Measurements from ENCODE around the gene LGALS8. TPM values are rescaled to one million over a fixed set of nuclear protein-coding genes. Genes with fewer than 3 reads are reported as not detected.
A peak's percentile ranks its signal among the peaks of the same experiment; 100 is the strongest.
"Not testable (repeated sequence)": the region's sequence is repeated elsewhere in the genome, so short reads cannot be mapped to it uniquely, and the experiment has no call there.

Gene LGALS8
- 10 to 100 TPM; 16.2 to 39.7 (median 22.9) TPM for polyA plus RNA-seq

DNA sequence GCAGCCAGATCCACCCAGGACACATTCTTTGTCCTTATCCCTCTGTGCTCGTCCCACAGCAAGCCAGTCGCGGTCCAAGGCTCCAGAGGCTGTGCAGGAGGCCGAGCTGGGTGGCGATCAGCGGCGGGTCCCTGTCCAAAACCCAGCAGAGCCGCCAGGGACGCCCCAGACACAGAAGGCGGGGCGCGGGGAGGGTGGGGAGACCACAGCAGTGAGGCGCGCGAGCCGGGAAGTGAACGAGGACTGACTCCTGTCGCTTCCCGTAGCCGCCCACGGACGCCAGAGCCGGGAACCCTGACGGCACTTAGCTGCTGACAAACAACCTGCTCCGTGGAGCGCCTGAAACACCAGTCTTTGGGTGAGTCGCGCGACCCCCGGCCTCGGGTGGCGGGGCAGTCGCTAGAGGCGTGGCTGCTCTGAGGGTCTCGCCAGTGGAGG is at the start of gene LGALS8:
Gene LGALS8 (plus strand): TSS at position 279 of the 438 bp plus-strand sequence. CDS start 2,089 bp downstream, outside the sequence.
- WGBS, 3 donors: 0 to 3% (median 1%) methylated on average over 34 to 35 of the region's 35 CpGs
- H3K27ac ChIP-seq (ENCODE audit: low read depth, low read length): peak within 1 kb of the TSS; percentile 70

DNA sequence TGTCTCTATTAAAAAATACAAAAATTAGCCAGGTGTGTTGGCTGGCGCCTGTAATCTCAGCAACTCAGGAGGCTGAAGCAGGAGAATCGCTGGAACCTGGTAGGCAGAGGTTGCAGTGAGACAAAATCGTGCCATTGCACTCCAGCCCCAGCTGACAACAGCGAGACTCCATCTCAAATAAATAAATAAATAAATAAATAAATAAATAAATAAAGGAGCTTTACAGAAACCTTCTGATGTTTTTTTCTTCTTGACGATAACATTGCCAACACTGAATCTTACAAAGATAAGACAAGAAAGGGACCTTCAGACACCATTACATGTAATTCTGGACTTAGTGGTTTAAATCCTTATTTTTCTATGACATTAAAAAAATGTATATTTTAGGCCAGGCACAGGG is 47.8 kb upstream of the LGALS8 start:
- no peak overlapping the region for H3K27ac ChIP-seq (ENCODE audit: low read depth, low read length)
- WGBS, 3 donors: 91 to 96% (median 94%) methylated on average over 5 of the region's 5 CpGs

DNA sequence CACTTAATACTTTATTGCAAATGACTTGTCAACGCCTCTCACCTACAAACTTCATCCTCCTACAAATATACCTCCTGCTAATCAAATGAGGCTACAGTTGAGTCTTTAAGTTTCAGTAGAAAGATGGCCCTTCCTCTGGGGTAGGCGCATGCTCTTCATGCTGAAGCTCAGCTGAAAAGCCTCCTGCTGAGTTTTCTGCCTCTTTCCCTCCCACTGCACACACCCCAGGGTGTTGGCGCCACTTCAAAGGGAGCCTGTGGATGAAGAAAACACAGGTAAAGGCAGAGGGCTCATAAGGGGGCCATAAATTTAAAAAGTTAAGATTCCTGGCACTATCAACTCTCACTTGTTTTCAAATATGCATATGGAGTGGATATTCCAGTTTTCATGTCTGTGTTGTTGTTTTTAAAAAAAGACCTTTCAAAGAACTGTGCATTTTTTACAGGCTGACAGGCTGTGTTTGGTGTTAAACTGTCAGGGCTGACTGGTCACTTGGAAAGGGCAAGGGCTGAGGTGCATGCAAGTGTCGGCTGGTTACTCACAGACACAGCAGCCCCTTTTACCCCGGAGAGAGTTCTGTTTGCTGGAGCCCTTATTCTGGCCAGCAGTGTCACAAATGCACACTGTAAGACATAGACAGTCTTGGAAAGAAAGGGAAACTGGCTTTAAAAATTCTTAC is 42.9 kb upstream of the LGALS8 start:
- 64 to 74% (median 65%) methylated on average over 5 of the region's 5 CpGs for WGBS, 3 donors
- H3K27ac ChIP-seq (ENCODE audit: low read depth, low read length): no peak overlapping the region

DNA sequence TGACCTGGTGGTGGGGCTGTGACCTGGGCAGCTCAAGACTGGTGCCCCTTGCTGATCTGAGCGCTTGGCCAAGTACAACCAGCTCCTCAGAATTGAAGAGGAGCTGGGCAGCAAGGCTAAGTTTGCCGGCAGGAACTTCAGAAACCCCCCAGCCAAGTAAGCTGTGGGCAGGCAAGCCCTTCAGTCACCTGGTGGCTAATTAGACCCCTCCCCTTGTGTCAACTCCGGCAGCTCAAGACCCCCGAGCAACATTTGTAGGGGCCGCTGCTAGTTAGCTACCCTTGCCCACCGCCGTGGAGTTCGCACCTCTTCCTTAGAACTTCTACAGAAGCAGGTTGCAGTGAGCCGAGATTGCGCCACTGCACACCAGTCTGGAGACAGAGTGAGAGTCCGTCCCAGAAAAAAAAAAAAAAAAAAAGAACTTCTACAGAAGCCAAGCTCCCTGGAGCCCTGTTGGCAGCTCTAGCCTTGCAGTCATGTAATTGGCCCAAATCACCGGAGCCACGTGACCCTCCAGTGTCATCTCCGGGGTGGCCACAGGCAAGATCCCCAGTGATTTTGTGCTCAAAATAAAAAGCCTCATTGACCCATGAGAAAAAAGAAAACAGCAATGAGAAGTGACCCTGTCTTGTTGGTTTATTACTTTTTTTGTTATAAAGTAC is 39.3 kb upstream of the LGALS8 start:
- WGBS, 3 donors: 82 to 92% (median 87%) methylated on average over 14 of the region's 14 CpGs
- no peak overlapping the region for H3K27ac ChIP-seq (ENCODE audit: low read depth, low read length)

DNA sequence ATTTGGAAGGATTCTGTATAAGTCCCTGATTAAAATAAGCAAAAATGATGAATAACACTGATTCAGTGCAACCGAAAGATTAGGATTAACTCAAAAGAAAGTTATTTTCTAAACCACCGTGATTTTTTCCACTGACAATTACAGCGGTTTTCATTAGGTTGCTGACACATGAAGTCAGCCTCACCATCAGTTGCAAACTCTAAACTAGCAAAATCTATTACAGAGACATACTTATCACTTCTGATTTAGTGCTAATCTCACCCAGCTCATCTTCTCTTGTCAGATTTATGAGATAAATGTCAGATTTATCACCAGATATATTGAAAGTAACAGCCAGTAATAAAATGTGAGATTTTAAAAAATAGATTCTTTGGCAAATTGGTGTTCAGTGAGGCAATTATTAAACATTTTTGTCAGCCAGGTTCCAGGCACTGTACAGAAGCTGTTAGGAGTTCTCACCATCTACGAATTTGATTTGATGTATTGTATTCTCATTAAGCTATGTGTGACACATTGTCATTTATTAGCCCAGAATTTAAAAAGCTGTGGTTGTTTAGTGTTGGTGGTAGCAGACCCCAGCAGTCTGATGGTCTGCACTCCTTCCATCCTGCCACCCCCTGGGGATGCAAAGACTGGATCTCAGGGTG is 37.3 kb upstream of the LGALS8 start:
- H3K27ac ChIP-seq (ENCODE audit: low read depth, low read length): no peak overlapping the region
- WGBS, 3 donors: 64 to 73% (median 66%) methylated on average over 4 of the region's 4 CpGs

DNA sequence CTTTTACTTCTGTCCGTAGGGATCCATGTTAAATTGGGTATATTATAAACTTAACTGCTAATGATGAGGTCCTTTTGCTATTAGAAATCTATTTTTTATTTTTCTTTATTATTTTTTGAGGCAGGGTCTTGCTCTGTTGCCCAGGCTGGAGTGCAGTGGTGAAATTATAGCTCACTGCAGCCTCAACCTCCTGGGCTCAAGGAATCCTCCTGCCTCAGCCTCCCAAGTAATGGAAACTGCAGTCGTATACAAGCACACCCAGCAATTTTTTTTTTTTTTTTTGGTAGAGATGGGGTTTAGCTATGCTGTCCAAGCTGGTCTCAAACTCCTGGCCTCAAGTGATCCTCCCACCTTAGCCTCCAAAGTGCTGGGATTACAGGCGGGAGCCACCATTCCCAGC is 34.6 kb upstream of the LGALS8 start:
- not testable (repeated sequence) for H3K27ac ChIP-seq (ENCODE audit: low read depth, low read length)
- 88 to 93% (median 93%) methylated on average over 3 of the region's 3 CpGs for WGBS, 3 donors

DNA sequence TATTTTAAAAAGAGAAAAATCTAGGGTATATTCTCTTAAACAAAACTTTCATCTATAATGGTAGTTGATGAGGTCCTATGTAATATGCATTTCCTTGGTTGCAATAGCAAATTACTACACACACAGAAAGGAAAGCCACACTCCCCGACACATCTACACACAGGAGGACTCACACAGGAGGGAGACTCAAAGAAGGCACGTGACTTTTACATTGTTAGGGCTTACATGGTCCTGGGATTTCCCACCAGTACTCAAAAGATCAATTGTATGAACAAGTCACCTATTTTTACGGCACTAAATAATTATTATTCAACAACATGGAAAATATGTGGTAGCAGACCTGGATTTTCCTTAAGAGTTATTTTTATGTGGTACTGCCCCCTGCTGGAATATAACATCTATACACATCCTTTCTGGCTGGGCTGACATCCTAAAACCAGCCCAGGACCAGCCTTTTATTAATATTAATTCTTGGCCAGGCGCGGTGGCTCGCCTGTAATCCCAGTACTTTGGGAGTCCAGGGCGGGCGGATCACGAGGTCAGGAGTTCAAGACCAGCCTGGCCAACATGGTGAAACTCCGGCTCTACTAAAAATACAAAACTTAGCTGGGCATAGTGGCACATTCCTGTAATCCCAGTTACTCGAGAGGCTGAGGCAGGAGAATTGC is 33.9 kb upstream of the LGALS8 start:
- 24 to 37% (median 27%) methylated on average over 11 of the region's 11 CpGs for WGBS, 3 donors
- no peak overlapping the region for H3K27ac ChIP-seq (ENCODE audit: low read depth, low read length)

DNA sequence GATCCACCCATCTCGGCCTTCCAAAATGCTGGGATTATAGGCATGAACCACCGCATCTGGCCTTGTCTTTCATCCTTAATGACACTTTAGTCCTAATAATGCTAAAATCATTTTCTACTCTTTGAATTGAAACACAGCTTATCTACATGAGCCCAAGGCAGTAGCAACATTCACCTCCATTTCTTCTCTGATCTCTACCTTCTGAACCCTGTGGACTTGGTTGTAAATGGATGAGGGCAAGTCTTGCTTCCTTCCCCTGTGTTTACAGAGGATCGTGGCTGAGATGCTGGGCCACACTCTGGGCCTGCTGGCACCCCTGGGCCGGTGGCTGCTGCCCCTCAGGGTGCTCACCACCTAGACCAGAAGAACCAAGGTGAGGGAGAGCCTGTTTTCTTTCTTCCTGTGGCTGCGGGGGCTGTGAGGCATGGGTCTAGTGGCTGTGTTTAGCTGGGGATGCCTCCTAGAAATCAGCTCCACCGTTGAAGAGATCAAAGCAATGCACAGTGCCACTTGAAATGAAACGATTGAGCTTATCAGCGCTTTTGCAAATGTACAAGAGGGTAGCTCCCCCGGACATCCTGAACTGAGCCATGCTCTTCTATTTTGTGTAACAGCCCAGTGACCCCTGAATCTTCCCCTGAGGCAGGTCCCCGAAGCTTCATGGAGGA is 32.2 kb upstream of the LGALS8 start:
- H3K27ac ChIP-seq (ENCODE audit: low read depth, low read length): no peak overlapping the region
- 69 to 74% (median 73%) methylated on average over 10 of the region's 10 CpGs for WGBS, 3 donors

DNA sequence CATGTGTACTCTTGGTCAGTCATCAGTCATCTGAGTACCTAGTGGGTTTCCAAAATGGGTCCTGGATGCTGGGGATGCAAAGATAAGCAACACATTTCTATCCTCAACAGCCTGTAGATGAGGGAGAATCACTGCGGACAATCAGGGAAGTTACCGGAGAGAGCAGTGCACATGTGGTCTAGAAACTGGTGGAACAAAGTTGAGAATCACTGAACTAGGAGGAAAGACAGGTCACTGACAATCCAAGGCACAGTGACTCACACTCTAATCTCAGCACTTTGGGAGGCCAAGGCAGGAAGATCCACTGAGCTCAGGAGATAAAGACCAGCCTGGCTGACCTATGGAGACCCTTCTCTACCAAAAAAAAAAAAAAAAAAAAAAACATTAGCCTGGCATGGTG is 31.4 kb upstream of the LGALS8 start:
- WGBS, 3 donors: 89 to 95% (median 92%) methylated on average over 2 of the region's 2 CpGs

DNA sequence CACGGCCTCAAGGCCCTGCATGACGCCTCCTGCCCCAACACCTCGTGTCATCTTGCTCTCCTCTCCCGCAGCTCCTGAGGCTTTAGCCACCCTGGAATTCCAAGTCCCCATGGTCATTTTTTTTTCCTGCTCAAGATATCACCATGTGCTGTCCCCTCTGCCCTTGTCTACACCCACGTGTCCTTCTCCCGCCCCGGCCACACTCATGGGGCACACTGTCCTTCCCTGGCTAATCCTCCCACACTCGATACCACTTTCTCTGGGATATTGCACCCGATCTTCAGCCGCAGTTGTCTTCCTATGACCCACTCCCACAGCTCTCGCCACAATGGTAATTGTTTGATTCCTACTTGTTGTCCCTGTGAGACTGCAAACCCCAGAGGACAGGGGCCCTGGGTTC is 29.7 kb upstream of the LGALS8 start:
- no peak overlapping the region for H3K27ac ChIP-seq (ENCODE audit: low read depth, low read length)
- 88 to 93% (median 93%) methylated on average over 11 of the region's 11 CpGs for WGBS, 3 donors

More for the DNA sequence above, 31.4 kb upstream of the LGALS8 start:
- H3K27ac ChIP-seq (ENCODE audit: low read depth, low read length): no peak overlapping the region

DNA sequence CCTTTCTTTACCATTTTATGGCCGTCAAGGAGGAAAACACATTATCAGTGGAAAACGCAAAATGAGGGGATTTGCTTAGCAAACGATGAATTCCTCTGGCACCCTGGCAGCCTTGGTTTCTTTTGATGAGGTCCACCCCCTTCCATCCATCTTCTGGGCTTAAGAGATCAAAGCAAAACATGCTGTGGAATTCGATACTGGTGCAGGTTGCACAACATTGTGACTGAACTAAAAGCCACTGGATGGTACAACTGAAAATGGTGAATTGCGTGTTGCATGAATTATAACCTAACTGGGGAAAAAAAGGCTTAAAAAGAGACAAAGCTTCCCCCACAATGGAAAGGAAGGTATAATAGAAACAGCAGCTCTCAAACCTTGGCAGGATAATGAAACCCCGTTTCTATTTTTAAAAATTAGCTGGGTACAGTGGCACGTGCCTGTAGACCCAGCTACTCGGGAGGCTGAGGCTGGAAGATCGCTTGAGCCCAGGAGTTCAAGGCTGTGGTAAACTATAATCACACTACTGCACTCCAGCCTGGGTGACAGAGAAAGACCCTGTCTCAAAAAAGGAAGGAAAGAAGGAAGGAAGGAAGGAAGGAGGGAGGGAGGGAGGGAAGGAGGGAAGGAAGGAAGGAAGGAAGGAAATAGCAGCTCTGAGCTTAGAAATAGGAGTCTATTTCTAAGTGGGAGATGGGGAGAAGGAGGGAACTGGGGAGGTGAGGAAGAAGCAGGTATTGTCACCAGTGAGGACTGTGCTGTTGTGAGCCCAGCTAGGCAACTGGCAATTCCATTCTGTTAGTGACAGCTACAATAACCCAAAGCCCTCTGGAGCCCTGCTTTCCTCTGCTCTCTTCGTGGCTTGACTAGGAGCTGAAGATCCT is 29.0 kb upstream of the LGALS8 start:
- WGBS, 3 donors: 47 to 50% (median 48%) methylated on average over 10 of the region's 10 CpGs
- no peak overlapping the region for H3K27ac ChIP-seq (ENCODE audit: low read depth, low read length)

DNA sequence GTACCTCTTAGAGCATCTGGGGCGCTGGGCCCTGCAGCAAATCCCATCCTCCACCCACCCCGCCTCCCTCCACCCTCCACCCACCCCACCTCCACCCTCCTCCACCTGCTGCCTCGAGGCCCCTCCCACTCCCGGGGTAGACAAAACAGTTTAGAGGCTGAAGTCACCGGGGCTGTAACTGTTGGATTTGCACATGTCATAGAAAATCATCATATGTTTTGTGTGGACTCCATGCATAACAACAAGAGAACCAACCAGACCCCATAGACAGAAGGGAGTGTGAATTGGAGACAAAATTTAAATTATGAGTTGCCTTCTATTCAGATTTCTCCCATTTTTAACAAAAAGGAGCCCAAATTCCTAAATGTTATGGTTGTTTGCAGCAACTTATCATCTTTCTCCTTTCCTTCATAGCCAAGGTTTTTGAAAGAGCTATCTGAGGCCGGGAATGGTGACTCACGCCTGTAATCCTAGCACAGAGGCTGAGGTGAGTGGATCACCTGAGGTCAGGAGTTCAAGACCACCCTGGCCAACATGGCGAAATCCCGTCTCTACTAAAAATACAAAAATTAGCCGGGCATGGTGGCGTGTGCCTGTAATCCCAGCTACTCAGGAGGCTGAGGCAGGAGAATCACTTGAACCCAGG is 28.2 kb upstream of the LGALS8 start:
- WGBS, 3 donors: 69 to 74% (median 70%) methylated on average over 10 to 11 of the region's 11 CpGs
- H3K27ac ChIP-seq (ENCODE audit: low read depth, low read length): no peak overlapping the region

DNA sequence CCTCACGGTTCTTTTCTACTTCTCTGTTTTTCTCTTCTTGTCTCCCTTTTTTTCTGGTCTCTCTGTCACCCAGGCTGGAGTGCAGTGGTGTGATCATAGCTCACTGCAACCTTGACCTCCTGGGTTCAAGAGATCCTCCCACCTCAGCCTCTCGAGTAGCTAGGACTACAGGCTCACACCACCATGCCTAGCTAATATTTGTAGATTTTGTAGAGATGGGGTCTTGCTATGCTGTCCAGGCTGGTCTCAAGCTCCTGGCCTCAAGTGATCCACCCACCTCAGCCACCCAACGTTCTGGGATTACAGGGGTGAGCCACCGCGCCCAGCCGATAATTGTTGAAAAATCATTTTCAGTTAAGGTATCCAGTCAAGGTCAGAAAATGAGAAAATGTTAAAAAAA is 25.9 kb upstream of the LGALS8 start:
- 71 to 89% (median 88%) methylated on average over 6 of the region's 6 CpGs for WGBS, 3 donors

DNA sequence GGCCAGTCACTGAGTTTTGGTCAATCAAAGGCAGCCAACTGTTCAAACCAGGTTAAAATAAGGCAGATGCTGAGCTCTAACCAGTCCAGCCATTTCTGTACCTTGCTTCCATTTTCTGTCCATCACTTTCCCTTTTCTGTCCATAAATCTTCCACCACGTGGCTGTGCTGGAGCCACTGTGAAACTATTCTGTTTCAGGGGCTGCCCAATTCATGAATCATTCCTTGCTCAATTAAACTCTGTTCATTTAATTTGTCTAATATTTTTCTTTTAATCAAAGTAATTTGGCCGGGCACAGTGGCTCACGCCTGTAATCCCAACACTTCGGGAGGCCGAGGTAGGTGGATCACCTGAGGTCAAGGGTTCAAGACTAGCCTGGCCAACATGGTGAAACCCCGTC is 22.7 kb upstream of the LGALS8 start:
- 90 to 91% (median 91%) methylated on average over 6 of the region's 6 CpGs for WGBS, 3 donors
- no peak overlapping the region for H3K27ac ChIP-seq (ENCODE audit: low read depth, low read length)

More for the DNA sequence above, 25.9 kb upstream of the LGALS8 start:
- H3K27ac ChIP-seq (ENCODE audit: low read depth, low read length): no peak overlapping the region

DNA sequence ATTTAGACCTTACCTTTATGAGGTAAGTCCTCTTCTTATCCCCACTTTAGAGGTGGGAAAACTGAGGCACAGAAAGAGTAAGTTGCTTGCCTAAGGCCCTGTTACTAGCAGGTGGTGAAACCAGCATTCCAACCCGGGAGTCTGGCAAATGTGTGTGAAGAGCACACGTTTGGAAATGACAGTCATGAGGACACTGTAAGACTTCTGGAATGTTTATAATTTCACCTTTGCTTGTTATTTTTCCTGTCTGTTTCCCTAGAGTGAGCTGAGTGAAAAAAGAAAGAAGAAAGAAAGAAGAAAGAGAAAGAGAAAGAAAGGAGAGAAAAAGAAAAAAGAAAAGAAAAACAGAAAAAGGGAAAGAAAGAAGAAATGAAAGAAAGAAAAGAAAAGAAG is 21.2 kb upstream of the LGALS8 start:
- WGBS, 3 donors: 25 to 41% (median 29%) methylated on average over 2 of the region's 2 CpGs

DNA sequence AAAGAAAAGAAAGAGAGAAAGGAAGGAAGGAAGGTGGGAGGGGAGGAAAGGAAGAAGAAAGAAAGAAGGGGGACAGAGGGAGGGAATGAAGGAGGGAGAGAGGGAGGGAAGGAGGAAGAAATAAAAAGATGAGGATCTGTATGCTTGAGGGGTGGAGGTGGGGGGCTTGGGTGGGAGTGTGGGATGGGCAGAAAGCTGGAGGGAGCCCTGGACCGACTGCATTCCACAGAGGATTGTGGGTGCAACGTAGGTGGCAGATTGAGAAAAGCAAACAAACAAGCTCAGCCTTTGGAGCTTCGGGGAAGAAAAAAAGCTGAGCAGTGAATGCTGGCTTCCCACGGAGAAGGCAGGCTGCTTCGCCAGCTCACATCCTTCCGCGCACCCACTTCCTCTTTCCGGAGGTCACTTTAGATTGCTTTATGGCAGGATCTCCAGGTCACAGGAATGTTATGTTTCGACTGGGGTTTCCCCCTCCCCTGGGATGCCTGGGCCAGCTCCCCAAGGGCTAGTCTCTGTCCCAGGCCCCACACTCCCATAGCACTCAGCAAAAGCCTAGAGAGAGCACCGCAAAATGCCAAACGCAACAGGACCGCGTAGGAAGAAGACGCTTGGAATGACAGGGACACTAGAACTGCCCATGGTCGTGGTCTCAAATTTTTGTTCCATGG is 20.7 kb upstream of the LGALS8 start:
- WGBS, 3 donors: 21 to 30% (median 23%) methylated on average over 15 of the region's 15 CpGs
- no peak overlapping the region for H3K27ac ChIP-seq (ENCODE audit: low read depth, low read length)

More for the DNA sequence above, 21.2 kb upstream of the LGALS8 start:
- no peak overlapping the region for H3K27ac ChIP-seq (ENCODE audit: low read depth, low read length)

DNA sequence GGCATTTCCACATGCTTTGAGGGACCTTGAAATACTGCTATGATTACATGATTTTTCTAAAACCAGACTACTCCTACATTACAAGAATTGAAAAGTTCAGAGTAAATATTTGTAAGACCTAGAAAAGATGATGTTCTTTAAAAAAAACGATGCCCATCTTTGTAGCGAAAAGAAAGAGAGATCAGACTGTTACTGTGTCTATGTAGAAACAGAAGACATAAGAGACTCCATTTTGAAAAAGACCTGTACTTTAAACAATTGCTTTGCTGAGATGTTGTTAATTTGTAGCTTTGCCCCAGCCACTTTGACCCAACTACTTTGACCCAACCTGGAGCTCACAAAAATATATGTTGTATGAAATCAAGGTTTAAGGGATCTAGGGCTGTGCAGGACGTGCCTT is 19.4 kb upstream of the LGALS8 start:
- 90 to 93% (median 92%) methylated on average over 3 of the region's 3 CpGs for WGBS, 3 donors

More for the DNA sequence above, 19.4 kb upstream of the LGALS8 start:
- not testable (repeated sequence) for H3K27ac ChIP-seq (ENCODE audit: low read depth, low read length)

Data from adipose tissue (tissue), 3 donors.